H1 (cell line): ENCODE measurements around the gene IGFALS.

Experiments
- CEBPB ChIP-seq: IDR thresholded peaks from 2 replicates; pipeline ENCODE4 v1.6.1; 2012; ENCODE audit warnings: low read depth, low read length
- CHD2 ChIP-seq: IDR thresholded peaks from 2 replicates; pipeline ENCODE4 v1.6.1; 2012; ENCODE audit warnings: low read length, improper control_type of control experiment
- EGR1 ChIP-seq: IDR thresholded peaks from 2 replicates; pipeline ENCODE4 v1.6.1; 2011; ENCODE audit warnings: low read depth, low read length, borderline replicate concordance
- GABPA ChIP-seq: IDR thresholded peaks from 2 replicates; pipeline ENCODE4 v1.6.1; 2011; ENCODE audit warnings: mild to moderate bottlenecking, low read length, moderate library complexity, borderline replicate concordance; ENCODE audit not compliant: insufficient read depth
- NRF1 ChIP-seq: IDR thresholded peaks from 2 replicates; pipeline ENCODE4 v1.6.1; 2011; ENCODE audit warnings: mild to moderate bottlenecking, low read depth, low read length, improper control_type of control experiment
- POLR2A ChIP-seq, 2 experiments: IDR thresholded peaks; 1 replicate in 1 of 2; 2 replicates in 1 of 2; pipeline ENCODE4 v1.6.1; 2011; ENCODE audit warnings: low read depth in 2 of 2, low read length in 2 of 2, mild to moderate bottlenecking in 2 of 2; ENCODE audit errors: control extremely low read depth in 1 of 2
- POLR2AphosphoS5 ChIP-seq: IDR thresholded peaks from 2 replicates; pipeline ENCODE4 v1.6.1; 2011; ENCODE audit warnings: low read depth, low read length
- RAD21 ChIP-seq, 2 experiments: IDR thresholded peaks in 1 of 2; conservative IDR thresholded peaks in 1 of 2; 2 replicates each; pipeline ENCODE4 v1.6.1; 2011; ENCODE audit warnings: low read depth in 2 of 2, low read length in 2 of 2, improper control_type of control experiment in 1 of 2, inconsistent platforms in 1 of 2, mild to moderate bottlenecking in 1 of 2, moderate library complexity in 1 of 2
- SIX5 ChIP-seq: IDR thresholded peaks from 2 replicates; pipeline ENCODE4 v1.6.1; 2011; ENCODE audit warnings: mild to moderate bottlenecking, low read depth, low read length
- TF ChIP-seq, protein P1 (sequence below), 3 experiments: IDR thresholded peaks; 1 replicate in 2 of 3; 2 replicates in 1 of 3; pipeline versions ENCODE4 v1.5.1 to v1.6.1; 2011; ENCODE audit warnings: low read length in 3 of 3, mild to moderate bottlenecking in 3 of 3, inconsistent platforms in 2 of 3, low read depth in 1 of 3, moderate library complexity in 1 of 3; ENCODE audit not compliant: insufficient read depth in 1 of 3; ENCODE audit errors: control extremely low read depth in 1 of 3
- TF ChIP-seq, protein P2 (sequence below): IDR thresholded peaks from 2 replicates; pipeline ENCODE4 v1.6.1; 2012; ENCODE audit warnings: inconsistent platforms

DNA sequence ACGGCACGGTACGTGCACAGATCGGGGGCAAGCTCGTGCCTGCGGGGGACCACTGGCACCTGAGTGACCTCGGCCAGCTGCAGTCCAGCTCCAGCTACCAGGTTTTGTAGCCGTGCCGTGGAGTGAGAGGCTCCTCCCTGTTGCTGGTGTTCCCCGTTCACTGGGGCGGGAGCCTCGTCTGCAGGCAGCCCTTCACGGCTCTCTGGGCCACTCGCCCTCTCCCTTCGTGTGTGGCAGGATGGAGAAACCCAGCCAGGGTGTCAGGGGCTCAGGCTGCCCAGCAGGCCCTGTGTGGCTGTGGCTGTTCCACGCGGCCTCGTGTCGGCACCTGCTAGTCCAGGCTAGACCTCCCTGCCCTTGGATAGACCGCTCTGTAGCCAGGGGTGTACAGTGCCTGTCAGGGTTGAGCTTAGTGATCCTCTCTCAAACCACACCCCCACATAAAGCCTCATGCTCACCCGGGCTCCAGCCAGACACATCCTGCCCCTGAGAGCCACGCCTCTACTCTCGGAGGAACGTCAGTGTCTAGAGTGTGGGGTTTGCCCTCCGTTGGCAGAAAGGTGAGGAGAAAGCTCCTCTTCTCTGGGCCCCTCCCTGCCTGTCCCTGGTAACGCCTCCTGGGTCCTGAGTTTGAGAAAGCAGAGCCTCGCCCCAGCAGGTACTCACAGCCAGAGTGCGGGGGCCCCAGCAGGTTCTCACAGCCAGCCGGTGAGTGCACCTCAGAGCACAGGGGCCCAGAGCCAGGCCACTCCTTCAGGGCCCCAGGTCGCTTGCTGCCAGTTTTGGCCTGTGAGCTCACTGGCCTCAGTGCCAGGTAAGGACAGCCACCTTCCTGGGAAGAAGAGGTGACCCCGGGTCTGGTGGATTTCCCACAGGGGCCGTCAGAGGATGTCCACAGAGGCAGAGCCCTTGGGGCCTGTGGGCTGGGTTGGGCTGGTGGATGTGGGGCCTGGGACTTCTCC lies 49.8 kb downstream of the IGFALS start:
- TF ChIP-seq CHD2 (no peak), NRF1 (no peak), POLR2A (IDR thresholded peaks at IDR 0.05; ENCODE audit: control extremely low read depth in 1 of 2, low read depth in 2 of 2, low read length in 2 of 2) (no peak), POLR2AphosphoS5 (no peak), GABPA (no peak), SIX5 (no peak), RAD21 (IDR thresholded peaks at IDR 0.05 in 1 of 2, conservative IDR thresholded peaks at IDR 0.05 in 1 of 2; ENCODE audit: low read depth in 2 of 2, low read length in 2 of 2) (no peak), EGR1 (no peak), CEBPB (no peak)
- TF ChIP-seq, protein P1, sequence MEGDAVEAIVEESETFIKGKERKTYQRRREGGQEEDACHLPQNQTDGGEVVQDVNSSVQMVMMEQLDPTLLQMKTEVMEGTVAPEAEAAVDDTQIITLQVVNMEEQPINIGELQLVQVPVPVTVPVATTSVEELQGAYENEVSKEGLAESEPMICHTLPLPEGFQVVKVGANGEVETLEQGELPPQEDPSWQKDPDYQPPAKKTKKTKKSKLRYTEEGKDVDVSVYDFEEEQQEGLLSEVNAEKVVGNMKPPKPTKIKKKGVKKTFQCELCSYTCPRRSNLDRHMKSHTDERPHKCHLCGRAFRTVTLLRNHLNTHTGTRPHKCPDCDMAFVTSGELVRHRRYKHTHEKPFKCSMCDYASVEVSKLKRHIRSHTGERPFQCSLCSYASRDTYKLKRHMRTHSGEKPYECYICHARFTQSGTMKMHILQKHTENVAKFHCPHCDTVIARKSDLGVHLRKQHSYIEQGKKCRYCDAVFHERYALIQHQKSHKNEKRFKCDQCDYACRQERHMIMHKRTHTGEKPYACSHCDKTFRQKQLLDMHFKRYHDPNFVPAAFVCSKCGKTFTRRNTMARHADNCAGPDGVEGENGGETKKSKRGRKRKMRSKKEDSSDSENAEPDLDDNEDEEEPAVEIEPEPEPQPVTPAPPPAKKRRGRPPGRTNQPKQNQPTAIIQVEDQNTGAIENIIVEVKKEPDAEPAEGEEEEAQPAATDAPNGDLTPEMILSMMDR (IDR thresholded peaks at IDR 0.05; ENCODE audit: control extremely low read depth in 1 of 3, insufficient read depth in 1 of 3, low read depth in 1 of 3, low read length in 3 of 3): no peak
- TF ChIP-seq, protein P2, sequence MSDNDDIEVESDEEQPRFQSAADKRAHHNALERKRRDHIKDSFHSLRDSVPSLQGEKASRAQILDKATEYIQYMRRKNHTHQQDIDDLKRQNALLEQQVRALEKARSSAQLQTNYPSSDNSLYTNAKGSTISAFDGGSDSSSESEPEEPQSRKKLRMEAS: no peak
